Limb (tissue), 2 donors: ENCODE data around the gene MEG3.

Experiments used
- DNase-seq, 2 donors: peaks; one replicate each; pipeline ENCODE4 v3.0.0-alpha.2; 2016; ENCODE audit errors: extremely low spot score in 2 of 2

MEG3 gene

GRCh38 chr14:100830681-100831080 lies 4.8 kb downstream of the MEG3 start:
- no peak for DNase-seq

GRCh38 chr14:100832311-100832960 lies 6.5 kb downstream of the MEG3 start:
- no peak for DNase-seq

DNA sequence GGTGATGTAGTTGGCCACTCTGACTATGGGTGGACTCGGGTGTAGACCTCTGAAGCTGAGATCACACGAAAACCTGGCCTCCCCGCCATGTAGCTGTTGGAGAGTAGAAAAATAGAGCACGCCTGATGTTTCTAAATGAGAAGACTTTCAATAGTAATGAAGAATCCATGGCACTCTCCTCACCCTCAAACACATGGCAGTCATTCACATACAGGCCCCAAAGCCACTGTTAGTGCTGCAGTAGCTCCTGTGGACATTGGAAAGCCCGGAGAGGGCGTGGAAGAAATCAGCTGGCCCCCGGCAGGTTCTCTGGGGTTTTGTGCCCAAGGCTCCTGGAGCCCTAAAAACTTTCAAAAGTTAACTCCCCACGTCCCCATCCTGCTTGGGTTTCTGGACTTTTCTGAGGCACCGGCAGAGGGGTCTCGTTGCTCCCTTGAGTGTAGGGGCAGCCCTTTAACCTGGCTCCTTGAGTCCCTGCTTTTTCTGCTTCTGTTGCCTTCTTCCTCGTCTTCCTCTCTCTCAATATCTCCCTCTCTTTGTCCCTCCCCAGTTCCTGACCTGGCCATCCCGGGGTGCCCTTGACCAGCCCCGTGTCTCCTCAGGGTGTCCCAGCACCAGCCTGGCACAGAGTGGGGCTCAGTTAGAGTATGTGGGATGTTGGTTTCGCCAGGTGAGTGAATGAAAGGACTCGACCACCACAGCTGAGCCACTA lies 8.3 kb downstream of the MEG3 start:
- DNase-seq: no peak

DNA sequence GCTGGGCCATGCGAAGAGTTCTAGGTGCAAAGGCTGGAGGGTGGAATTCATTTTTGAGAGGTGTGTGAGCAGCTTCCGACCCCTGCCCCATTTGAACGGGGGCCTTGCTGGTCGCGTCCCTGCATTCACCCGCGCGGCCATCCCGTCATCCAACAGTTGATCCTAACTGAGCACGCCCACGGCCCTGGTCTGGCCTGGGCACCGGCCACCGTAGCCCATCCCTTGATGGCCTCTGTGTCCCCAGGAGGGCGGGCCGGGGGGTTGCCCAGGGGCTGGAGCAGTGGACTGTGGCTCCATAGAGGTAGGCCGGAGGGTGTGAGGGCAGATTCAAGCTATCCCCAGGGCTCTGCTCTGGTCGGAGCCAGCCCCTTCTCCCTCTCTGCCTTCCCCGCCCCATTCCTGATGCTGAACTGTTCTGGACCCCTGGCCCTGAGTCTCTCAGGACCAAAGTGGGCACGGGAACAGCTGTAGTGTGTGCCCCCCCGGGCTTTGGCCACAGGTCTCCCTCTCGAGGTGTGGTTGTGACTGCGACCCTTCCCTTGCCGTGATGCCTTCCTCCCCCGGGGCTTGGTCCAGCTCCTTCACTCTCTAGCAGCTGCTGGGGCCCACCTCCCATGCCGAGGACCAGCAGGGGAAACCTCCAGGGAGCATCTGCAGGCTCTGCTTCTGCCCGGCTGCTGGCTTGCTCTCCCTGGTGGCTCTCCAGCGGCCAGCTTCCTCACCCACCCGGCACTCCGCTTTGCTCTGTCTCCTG lies 9.1 kb downstream of the MEG3 start:
- peak in 1 of 2 donors; percentile 51 for DNase-seq

GRCh38 chr14:100835548-100836310 lies 9.8 kb downstream of the MEG3 start:
- peak in 1 of 2 donors; percentile 48 for DNase-seq

DNA sequence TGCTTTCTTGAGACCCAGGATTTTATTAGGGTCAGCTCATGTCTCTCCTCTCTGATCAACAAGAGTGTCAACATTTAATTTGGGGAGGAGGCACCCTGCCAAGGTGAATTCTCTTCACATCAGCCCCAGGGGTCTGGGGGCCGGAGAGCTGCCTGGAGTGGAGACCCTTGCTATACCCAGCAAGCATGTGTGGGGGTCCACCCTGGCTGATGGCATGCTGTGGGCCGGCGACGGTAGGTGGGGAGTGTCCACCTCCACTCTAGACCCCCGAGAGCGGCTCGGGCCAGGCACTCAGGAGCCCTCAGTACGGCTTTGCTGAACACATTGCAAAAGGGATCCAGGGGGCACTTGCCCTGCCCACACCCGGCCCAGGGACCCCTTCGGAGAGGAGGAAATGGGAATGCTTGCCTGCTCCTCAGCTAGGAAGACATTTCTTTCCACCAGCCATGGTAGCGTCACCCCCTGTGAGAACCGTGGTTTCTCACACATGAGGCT lies 10.4 kb downstream of the MEG3 start:
- no peak for DNase-seq

GRCh38 chr14:100836941-100837804 lies 11.3 kb downstream of the MEG3 start:
- DNase-seq: peak in 1 of 2 donors; percentile 65

DNA sequence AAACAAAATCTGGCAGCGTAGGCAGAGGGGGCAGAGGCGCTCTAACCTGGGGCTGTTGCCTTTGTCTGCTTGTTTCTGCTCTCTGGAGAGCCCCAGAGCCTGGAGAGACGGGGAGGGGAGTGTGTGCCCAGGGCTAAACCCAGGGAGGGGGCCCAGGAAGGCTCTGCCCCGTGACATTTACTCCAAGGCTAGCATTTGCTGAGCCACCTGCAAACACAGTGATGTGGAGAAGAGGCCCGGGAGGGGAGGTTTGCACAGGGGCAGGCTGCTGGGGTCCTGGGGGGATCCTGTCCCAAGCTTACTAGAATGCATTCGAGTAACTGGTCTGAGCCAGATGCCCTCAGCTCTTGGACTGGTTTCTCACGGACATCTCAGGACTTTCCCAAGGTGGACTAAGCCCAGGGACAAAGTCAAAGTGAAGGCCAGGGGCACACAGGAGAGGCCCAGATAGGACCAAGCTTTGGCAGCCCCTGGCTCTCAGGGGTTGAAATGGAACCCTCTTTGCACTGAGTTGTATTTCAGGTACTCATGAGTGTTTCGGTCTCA lies 12.0 kb downstream of the MEG3 start:
- DNase-seq: peak in 1 of 2 donors; percentile 36

DNA sequence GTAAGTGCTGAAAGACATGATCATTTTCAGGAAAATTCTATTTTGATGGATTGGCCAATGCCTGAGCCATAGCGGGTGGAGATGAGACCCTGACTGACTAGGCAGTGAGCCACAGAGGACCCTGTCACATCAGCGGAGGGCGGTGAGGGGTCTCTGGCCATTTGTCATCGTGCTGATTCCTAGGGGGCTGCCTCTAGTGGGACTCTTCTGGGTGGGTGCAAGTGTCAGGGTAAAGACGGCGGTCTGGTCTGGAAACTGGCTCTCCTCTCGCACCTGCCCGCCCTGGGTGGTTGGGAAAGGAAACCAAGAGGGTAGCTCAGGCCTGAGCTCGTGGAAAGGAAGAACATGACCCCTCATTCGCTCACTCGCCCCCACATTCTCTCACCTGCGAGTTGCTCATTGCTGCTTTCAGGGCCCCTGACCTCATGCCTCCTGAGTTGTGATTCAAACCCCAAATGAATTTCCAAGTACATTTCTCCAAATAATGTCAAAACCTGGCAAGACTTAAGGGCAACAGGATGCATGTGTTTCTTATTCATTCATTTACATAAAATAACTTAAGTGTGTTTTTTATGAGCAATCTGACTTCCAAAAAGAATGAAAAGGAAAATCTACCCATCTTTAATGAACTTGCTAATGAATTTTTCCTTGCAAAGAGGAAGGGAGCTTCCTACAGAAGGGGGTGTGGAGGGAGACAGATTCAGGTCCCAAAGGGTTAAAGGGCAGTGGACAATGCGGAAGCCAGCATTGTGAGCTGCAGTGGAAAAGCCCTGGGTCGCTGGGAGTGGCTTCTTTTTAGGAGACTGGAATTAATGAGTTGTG lies 12.8 kb downstream of the MEG3 start:
- no peak for DNase-seq

- no peak for DNase-seq
These were observed 13.3 kb downstream of the MEG3 start for GRCh38 chr14:100839315-100839585.

GRCh38 chr14:100839681-100840111 lies 13.8 kb downstream of the MEG3 start:
- peak in 1 of 2 donors; percentile 69 for DNase-seq

DNA sequence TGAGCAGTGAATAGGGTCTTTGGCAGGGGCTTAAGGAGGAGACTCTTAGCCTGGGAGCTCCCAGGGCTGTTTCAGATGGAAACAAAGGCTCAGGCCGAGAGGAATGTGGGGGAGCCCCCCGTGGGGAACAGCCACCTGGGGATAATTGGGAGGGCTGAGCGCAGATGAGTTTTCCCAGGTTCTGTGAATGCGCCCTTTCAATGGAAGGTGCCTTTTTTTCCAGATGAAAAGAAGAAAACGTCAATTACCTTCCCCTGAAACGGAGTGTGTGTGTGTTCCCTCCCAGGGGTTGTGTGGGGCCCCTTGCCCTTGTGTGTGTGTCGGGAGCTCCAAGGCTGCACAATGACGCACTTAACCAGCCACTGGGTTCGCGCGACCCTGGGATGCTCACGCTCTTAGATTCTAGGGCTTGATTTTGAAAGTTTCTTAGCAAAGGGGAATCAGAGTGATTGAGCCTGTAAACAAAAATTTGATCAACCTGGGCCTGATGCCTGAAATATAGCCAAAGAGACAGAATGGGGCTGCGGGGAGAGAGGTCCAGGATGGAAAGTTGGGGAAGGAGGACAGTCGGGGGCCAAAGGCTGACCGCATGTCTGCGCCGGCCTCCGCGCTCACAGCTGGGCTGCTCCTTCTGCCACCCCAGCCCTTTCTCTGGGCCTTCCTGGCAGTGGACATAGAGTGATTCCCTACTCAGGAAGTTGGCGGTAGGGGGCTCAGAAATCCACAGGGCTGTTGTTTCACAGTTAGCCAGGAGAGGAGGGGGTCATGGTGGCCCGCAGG lies 14.6 kb downstream of the MEG3 start:
- no peak for DNase-seq

DNA sequence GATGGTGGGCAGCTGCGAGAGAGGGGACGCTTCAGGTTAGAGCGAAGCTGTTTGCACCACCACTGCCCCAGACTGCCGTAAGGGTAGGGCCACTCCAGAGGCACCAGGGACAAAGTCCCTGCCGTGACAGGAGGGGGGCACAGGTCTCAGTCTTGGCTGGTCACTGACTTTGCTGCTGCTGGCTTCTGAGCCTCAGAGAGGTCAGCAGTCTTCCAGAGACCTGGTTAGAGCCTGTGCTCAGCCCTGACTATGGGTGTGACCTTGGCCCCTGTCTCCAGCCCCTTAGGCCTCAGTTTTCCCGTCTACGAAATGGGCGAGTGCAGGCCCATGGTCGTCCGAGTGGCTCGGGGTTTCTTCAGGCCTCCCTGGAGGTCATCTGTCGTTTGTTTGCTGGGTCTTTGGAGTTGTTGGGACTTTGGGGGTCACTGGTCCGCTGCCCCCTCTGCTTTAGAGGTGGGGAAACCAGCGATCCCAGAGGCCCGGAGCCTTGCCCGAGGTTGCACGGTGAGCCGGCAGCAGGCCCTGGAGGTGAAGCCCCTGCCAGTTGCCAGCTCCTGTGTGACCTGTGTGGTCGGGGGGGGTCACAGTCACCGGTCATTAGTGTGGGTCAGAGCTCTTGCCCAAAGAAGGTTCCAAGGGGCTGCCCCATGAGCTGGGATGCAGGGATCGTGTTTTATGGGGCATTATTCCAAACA lies 15.3 kb downstream of the MEG3 start:
- DNase-seq: no peak

GRCh38 chr14:100841761-100842403 lies 16.0 kb downstream of the MEG3 start:
- DNase-seq: no peak

- DNase-seq: no peak
These were observed 16.9 kb downstream of the MEG3 start for GRCh38 chr14:100842799-100843198.

GRCh38 chr14:100844082-100844408 lies 18.1 kb downstream of the MEG3 start:
- no peak for DNase-seq

- no peak for DNase-seq
These were observed 18.5 kb downstream of the MEG3 start for GRCh38 chr14:100844421-100844820.

GRCh38 chr14:100844846-100845245 lies 18.9 kb downstream of the MEG3 start:
- no peak for DNase-seq
